Skin of body (tissue), 2 donors: ENCODE measurements around the gene SLC22A5. TPM values are rescaled to one million over a fixed set of nuclear protein-coding genes. Genes with fewer than 3 reads are reported as not detected.
"Not testable (repeated sequence)": the region's sequence is repeated elsewhere in the genome, so short reads cannot be mapped to it uniquely, and the experiment has no call there.

Experiments used
- DNase-seq: peaks from one replicate; lab custom pipeline; 2025; lab: John Stamatoyannopoulos, UW
- total RNA-seq: library from RNA; depleted of rRNA; stranded (reverse); fragments of >200 nt; gene quantifications from one replicate; pipeline ENCODE4 v1.2.3, GENCODE V29; 2014

Gene SLC22A5
- total RNA-seq, 1 donor from 2014 or later, result 6.1 TPM

DNA sequence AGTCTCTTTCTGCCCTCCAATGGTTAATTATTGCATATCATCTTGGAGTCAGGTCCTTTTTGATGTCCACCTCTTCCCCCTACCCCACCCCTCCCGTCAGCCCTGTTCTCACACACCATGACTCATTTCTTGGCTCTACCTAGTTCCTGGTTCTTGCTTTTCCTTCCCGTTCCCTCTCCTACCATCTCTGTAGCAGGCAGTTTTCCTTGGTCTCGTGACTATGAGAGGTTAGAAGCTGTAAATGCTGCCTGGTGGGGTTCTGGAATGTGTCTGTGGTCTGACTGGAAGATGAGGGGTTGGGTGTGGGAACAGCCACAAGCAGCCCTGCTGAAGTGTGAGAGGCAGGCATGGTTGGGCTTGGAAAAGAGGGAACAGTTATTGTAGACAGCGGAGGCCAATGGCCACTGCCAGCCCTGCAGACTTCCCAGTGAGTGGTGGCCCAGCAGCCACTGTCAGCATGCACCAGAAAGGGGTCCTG is 18.2 kb downstream of the SLC22A5 start:
- peak; percentile 65 for DNase-seq

DNA sequence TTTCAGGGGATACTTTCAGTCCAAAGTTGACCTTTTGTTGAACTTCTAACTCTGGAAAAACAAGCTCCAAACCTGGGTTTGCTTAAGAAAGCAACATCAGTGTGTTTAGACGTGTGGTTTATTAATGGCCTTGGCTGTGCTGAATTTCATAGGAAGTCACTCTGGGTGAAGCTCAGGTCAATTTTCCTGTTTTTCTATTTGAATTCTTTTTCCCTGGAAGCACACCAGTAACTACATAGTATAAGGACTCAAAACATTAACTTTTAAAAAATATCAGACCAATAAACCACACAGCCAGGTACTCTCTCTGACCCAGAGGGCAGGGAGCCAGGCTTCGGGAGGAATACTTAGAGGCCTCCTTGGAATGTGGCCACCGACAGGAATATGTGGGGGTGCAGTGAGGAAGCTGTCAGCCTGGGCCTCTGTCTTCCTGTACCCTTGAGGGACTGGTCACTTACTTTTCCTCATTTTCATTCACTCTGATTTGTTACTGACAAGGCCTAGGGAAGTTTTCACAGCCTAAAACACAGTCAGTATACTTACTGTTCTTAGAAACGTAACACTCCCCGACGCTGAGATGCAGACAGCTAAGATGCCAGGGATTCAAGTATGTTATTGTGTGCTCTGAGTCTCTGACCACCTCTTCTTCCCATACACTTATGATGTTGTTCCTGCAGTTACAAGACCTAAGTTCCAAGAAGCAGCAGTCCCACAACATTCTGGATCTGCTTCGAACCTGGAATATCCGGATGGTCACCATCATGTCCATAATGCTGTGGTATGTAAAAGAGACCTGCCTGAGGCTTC is 18.9 kb downstream of the SLC22A5 start:
- DNase-seq, result peak; percentile 52

DNA sequence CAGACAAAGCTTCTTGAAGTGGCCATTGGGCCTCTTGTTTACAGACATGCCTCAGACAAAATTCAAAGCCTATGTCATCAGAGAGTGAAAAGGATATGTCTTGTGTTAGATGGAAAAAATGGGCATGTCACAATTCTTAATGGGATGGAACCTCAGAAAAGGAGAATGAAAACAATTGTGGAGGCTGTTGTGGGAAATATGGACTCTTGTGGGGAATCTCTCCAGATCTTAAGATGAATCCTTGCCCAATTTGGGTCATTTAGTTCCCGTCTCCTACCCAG is 19.5 kb downstream of the SLC22A5 start:
- no peak for DNase-seq

DNA sequence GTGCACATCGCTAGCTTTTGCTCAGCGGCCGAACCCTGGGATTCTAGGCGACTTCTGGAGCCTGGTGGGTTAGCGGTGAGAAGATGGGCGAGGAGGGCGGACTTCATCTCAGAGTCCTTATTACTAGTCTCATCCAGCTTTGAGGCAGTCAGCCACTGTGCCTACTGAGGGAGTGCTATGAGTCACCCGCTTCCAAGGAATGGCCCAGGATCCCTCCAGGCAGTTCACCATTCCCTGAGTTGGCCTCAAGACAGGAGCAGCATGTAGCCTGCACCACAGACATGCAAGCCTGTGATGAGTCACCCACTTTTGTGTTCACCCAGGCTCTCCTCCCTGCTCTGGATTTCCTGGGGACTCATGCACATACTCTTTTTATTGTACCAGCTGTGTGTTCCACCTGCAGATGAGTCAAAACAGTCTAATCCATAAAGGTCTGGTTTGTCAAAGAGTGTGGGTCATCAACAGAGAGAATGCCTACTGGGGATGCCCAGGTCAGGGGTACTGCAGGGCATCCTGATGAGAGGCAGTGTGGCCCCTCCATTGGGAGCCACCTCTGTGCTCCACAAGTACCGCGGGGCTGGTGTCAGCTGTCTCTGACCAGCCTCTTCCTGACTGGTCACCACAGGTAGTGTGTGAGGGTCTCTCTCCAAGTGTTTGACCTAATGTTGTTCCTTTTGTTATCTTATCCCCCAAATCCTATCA is 20.2 kb downstream of the SLC22A5 start:
- DNase-seq, result no peak

DNA sequence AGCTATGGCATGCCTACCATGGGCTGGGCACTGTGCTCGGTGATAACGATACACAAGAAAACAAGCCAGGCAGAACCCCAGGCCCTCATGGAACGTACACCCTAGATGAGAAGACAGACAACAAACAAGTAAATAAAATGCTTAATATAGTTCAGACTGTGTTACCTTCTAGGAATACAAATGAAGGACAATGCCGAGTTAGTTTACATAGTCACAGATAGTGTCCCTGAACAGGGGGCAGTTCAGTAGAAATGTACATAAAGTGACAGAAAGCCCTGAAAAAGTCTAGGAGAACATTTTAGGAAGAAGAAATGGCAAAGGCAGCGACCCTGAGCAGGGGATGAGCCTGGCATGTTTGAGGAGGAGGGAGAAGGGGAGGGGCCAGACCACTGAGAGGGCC is 21.7 kb downstream of the SLC22A5 start:
- no peak for DNase-seq

DNA sequence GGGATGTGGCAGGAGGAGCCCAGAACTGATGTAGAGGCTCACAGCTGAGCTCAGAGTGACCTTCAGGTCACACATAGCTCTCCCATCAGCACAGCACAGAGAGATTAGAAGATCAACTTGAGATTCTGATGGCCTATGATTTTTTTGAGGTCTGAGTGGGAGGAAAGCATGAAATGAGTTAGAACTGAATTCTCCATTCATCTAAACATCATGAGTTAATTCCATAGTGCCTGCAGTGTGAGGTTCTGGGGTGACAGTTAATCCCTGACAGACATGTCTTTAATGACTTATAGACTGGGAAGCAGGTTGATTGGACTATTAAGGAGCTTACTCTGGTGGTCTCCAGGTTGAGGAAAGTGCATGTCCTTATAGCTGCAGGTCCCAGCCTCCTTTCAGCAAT is 22.4 kb downstream of the SLC22A5 start:
- no peak for DNase-seq

DNA sequence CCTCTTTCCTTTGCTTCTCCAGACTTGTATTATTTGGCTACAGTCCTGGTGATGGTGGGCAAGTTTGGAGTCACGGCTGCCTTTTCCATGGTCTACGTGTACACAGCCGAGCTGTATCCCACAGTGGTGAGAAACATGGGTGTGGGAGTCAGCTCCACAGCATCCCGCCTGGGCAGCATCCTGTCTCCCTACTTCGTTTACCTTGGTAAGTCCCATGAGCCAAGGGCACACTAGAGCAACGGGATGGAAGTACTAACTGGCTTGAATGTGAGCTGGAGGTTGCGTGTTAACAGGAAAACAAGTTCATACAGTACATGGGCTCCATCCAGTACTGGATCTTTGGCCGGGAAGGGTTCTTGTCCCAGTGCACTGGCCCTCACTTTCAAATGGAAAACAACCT is 22.9 kb downstream of the SLC22A5 start:
- no peak for DNase-seq

DNA sequence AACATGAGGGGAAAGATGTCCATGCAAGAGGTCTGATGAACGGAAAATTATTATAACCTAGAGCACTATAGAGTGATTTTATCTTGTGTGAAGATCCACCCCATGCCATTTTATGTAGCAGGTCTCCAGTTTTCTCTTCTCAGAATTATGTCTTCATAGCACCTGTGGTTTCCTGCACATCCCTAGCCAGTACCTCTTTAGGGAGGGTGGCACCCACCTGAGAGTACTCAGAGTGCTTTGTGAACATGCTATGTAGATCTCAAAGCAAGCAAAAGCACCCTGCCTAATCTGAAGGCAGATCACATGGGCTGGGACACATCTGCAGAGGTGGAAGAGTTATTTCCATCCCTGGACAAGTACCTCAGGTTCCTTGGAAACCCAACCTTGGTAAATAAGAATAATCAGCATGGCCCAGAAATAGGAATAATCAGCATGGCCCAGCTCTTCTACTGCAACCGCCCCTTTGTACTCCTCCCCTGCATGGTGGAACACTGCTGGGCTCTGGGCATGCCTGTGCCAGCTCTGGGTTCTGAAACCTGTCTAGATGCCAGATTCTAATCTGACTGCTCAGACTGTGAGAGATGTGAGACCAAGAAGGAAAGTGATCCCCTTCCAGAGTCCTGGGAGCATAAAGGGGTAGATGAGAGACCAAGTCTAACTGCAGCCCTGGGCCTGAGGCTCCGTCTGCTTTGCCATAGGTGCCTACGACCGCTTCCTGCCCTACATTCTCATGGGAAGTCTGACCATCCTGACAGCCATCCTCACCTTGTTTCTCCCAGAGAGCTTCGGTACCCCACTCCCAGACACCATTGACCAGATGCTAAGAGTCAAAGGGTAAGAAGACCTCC is 23.7 kb downstream of the SLC22A5 start:
- DNase-seq, result no peak

DNA sequence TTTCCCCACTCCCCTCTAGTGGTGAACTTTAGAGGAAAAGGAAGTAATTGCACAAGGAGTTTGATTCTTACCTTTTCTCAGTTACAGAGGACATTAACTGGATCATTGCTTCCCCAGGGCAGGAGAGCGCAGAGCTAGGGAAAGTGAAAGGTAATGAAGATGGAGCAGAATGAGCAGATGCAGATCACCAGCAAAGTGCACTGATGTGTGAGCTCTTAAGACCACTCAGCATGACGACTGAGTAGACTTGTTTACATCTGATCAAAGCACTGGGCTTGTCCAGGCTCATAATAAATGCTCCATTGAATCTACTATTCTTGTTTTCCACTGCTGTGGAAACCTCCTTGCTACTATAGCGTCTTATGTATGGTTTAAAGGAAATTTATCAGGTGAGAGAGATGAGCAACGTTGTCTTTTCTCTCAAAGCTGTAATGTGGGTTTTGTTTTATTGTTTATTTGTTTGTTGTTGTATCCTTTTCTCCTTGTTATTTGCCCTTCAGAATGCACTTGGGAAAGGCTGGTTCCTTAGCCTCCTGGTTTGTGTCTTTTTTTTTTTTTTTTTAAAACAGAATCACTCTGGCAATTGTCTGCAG is 25.3 kb downstream of the SLC22A5 start:
- no peak for DNase-seq

DNA sequence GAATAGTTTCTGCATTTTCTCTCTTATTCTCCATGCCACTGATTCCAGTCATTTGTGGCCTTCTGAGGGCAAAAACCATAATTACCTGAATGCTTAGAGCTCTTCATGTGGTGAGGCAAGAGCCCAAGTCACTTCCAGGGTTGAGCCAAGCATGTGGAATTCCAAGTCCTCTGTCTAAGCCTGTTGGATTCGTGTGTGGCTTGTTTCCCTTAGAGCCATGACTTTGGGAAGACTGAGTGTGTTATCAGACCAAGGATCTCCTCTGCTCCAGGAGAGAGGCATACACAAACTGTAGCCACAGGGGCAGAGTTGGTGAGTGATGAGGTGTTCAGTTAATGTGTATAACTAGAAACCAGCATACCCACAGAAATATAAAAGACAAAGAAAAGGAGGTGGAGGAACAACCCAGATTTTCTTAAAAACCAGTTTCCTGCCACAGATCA is 27.1 kb downstream of the SLC22A5 start:
- no peak for DNase-seq

DNA sequence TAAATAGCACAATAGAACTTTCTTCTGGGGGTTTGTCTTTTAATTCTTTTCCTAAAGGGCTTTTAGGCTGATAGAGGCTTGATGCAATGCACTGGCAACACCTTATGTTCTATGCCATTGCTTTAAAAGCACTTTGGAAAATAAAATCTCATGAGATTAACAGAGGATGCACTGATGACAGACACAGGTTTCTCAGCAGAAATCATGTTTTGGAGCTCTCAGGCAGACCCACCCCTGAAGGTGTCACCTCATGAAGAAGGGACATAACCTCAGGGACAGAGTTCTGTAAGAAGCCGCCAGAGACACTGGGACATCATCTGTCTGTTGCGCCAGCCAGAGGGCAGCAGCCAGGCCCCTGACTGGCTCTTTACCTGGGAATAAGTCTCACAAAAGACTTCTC is 27.7 kb downstream of the SLC22A5 start:
- DNase-seq, result no peak

DNA sequence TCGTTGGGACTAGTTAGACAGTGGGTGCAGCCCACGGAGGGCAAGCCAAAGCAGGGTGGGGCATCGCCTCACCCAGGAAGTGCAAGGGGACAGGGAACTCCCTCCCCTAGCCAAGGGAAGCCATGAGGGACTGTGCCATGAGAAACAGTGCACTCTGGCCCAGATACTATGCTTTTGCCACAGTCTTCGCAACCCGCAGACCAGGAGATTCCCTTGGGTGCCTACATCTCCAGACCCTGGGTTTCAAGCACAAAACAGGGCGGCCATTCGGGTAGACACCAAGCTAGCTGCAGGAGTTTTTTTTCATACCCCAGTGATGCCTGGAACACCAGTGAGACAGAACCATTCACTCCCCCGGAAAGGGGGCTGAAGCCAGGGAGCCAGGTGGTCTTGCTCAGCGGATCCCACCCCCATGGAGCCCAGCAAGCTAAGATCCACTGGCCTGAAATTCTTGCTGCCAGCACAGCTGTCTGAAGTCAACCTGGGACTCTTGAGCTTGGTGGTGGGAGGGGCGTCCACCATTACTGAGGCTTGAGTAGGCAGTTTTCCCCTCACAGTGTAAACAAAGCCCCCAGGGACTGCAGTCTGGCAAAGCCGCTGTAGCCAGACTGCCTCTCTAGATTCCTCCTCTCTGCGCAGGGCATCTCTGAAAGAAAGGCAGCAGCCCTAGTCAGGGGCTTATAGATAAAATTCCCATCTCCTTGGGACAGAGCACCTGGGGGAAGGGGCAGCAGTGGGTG is 28.6 kb downstream of the SLC22A5 start:
- DNase-seq, result not testable (repeated sequence)

DNA sequence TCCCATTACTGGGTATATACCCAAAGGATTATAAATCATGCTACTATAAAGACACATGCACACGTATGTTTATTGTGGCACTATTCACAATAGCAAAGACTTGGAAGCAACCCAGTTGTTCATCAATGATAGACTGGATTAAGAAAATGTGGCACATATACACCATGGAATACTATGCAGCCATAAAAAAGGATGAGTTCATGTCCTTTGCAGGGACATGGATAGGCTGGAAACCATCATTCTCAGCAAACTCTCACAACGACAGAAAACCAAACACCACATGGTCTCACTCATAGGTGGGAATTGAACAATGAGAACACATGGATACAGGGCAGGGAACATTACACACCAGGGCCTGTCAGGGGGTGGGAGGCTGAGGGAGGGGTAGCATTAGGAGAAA is 34.5 kb downstream of the SLC22A5 start:
- not testable (repeated sequence) for DNase-seq

DNA sequence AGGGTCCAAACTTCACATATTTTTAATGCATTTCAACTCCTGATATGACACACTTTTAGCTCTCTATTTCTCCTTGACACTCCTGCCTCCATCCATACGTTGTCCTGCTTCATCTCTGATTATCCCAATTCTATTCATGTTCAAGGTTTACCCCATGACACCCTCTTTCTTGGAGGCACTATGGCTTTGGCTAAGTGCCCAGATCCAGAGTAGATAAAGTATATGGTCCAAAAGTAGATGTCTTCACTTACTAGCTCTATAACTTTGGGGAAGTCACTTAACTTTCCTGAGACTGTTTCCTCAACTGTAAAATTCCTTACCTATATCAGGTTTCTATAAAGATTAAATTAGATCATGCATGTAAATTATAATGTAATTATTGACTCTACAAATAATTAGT is 36.1 kb downstream of the SLC22A5 start:
- no peak for DNase-seq

DNA sequence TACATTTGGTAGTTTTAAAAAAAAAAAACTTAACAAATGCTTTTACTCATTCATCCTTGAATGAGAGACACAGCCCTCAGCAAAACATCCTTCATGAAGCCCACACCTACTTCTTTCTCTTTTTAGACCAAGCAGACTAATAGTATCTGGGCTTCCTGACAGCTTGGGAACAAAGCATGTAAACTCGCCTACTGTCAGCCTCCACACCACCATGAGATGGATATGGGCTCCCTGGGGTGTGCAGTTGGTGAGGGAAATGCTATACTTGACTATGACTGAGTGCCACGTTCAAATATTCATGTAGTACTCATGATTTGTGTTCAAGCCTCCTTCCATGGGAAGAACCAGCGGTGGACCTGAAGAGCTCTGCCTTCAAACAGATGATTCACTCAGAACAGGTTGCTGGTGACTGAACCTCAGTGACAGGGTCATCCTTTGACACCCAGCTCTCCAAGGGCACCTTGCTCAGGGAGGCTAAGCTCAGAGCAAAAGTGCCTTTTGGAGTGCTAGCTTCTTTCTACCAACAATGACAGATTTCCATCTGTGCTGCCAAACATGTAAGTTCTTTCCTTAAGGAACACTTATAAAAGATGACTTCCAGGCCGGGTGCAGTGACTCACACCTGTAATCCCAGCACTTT is 36.8 kb downstream of the SLC22A5 start:
- no peak for DNase-seq

DNA sequence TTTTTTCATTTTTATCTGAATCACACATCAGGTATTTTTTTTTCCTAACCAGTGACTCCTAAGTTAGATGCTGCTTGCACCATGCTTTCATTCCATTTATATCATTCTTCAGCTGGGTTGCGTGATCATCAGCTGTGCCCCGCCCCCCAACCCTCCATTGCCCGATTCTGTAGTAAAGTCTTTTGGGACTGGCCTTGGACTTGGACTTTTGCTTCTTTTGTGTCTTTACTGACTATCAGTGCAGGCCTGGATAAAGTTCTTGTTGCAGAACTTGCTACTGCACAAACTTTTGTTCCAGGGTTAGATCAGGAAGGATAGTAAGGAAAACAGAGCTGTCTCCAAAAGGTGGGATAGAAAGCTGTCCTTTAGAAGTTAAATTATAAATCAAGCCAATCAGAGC is 38.5 kb downstream of the SLC22A5 start:
- DNase-seq, result no peak

DNA sequence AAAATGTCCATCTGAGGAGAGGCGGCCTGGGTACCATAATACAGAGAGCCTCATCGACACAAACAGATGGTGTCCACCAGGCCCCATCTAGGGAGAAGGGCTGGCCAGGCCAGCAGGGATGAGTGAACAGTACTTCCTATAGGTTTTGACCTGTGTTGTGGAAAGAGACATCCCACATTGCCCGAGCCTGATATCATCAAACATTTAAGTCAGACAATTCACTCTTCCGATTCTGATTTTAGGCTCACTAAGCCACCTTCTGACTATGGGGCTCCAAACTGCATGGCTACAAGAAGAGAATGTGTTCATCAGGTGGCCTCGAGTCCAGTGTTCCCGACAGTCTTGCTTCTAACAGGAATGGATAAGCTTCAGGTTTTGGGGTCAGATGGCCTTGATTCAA is 38.9 kb downstream of the SLC22A5 start:
- DNase-seq, result no peak

DNA sequence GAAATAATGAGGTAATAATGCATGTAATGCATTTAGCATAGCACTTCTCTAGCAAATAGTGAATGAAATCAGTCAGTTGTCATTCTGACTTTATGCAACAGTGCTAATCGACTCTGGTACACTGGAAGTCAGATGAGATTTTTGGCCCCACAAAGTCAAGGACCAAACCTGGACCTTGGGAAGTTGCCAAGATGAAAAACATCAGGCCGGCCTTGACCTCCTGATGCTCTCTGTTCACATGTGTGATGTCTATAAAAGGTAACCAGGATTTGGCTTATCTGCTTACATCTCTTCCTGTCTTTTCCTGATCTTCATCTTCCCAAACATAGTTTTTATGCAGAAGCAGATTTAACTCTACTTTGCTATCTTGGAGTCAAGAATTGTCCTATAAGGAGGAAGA is 39.5 kb downstream of the SLC22A5 start:
- no peak for DNase-seq

DNA sequence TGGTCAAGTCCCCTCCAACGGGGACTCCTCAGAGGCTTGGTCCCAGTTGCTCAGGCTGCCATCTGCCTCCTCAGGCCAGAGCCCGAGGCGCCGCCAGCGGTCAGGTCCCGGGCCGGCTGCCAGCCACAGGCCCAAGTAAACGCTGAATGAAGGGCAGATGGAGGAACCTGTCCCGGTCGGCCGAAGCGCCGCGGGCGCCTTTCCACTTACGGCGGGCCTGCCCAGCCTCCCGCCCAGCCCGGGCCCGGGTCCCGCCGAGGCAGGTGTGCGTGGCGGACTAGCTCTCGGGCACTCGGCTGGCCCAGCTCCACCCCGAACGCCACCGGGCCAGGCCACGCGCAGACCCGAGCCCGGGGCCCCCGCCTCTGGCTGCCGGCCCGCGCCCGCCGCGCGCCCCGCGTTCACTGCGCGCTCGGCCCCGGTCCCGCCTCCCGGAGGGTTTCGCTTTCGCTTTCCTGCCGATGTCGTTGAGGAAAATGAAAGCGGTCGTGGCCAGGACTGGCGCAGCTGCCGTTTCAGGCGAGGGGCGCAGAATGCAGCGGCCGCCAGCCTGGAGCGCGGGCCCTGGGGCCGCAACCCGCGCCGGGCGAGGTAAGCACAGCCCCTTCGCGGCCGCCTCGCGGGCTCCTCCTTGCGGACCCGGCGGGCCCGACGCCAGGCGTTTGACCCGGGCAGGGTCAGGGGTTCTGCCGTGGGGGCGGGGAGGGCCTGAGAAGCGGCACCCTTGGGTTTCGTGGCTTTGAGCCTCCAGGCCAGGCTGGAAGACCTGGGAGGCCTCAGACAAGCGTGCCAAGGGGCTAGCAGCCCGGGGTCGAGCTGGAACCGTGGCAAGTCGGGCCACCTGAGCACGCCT is 41.2 kb downstream of the SLC22A5 start:
- DNase-seq, result peak; percentile 65
